ENCODE data around the gene CCDC106. TPM values are rescaled to one million over a fixed set of nuclear protein-coding genes. Genes with fewer than 3 reads are reported as not detected.

The CCDC106 gene
- total RNA-seq, 1 experiment from 2014 or later = 19.9 TPM

GRCh38 chr19:55651236-55651635, 3.2 kb downstream of the CCDC106 start:
- Histone ChIP-seq H3K23me2 (ENCODE audit: insufficient read length, low read depth, low read length, poor library complexity, severe bottlenecking) (peaks cover 29% of the 10 kb centered on the region), H3K4me1 (ENCODE audit: insufficient read depth, low read length) (no peaks in the 10 kb centered on the region), H2BK5ac (ENCODE audit: insufficient read length, low read length) (no peak overlapping the region), H3K4ac (ENCODE audit: low read depth, low read length) (no peak overlapping the region), H3K14ac (ENCODE audit: insufficient read depth, low read length) (no peak overlapping the region), H4K20me1 (ENCODE audit: control insufficient read depth, insufficient read depth, insufficient read length) (peaks cover 5% of the 10 kb centered on the region), H3K9ac (ENCODE audit: extremely low read depth, insufficient read length, low read length) (no peak overlapping the region), H3K27ac (ENCODE audit: insufficient read length, low read depth, low read length) (no peak overlapping the region), H3K79me1 (ENCODE audit: insufficient read depth, low read depth, low read length, poor library complexity, severe bottlenecking) (no peaks in the 10 kb centered on the region), H2AFZ (ENCODE audit: low read length) (no peak overlapping the region), H2BK20ac (ENCODE audit: low read depth, low read length, poor library complexity, severe bottlenecking) (no peak overlapping the region), H3K79me2 (ENCODE audit: insufficient read depth, low read length) (peaks cover 7% of the 10 kb centered on the region; the same call in 1 of the 2 replicates), H2BK15ac (ENCODE audit: low read depth, low read length) (no peak overlapping the region), H3K18ac (ENCODE audit: insufficient read length, low read depth, low read length) (no peak overlapping the region), H3T11ph (ENCODE audit: low read length) (no peak overlapping the region), H2BK120ac (ENCODE audit: low read depth, low read length, poor library complexity, severe bottlenecking) (no peak overlapping the region), H3K4me2 (ENCODE audit: insufficient read depth, insufficient read length, low read length) (no peak overlapping the region), H4K5ac (ENCODE audit: insufficient read length, low read depth, low read length) (no peak overlapping the region), H3K56ac (ENCODE audit: insufficient read length, low read depth, low read length) (no peak overlapping the region), H4K8ac (replicated peaks; ENCODE audit: insufficient read length, low read depth, low read length) (no peak overlapping the region), H3K23ac (ENCODE audit: insufficient read length, low read depth, low read length) (no peak overlapping the region), H3K27me3 (ENCODE audit: insufficient read depth, low read length) (no peaks in the 10 kb centered on the region), H4K91ac (ENCODE audit: insufficient read length, low read depth, low read length) (no peak overlapping the region), H3K9me3 (ENCODE audit: control insufficient read depth, low read depth, low read length) (no peaks in the 10 kb centered on the region), H2AK5ac (ENCODE audit: insufficient read length, low read length) (no peak overlapping the region), H2BK12ac (ENCODE audit: insufficient read length, low read depth, low read length) (no peak overlapping the region)
- H3K4me1 Mint-ChIP-seq = peaks cover 19 to 22% of the 10 kb centered on the region in 2 experiments
- H3K27me3 Mint-ChIP-seq (ENCODE audit: low read depth) = no peaks in the 10 kb centered on the region; the same call in 1 of the 2 replicates
- WGBS (ENCODE audit: extremely low coverage, insufficient read length, low lambda C conversion rate) = no CpG with 5 or more reads among the region's 18 CpGs
- H3K9me3 Mint-ChIP-seq = peaks cover 0 to 3% of the 10 kb centered on the region in 2 experiments; a peak in 3 of 5 replicates
- no peak for DNase-seq
- H3K4me3 Mint-ChIP-seq = 0 out of 5 replicates have a peak overlapping the region, but pooled peaks of 1 of the 2 experiments have one; percentile 60
- no peak for TF ChIP-seq CTCF (conservative IDR thresholded peaks at IDR 0.05)
- H3K27ac Mint-ChIP-seq = peak overlapping the region in 2 of 3 experiments; percentile 75 to 88; a peak in 3 of 7 replicates
- peaks cover 6 to 46% (median 38%) of the 10 kb centered on the region in 3 experiments; a peak in 6 of 7 replicates for H3K36me3 Mint-ChIP-seq (ENCODE audit: insufficient read depth in 1 of 3, low read depth in 3 of 3)

Data from H9 (cell line).